ENCODE results near the gene SH3PXD2A.
A peak's percentile ranks its signal among the peaks of the same experiment; 100 is the strongest.
"Not testable (repeated sequence)": the region's sequence is repeated elsewhere in the genome, so short reads cannot be mapped to it uniquely, and the experiment has no call there.

The SH3PXD2A gene

DNA sequence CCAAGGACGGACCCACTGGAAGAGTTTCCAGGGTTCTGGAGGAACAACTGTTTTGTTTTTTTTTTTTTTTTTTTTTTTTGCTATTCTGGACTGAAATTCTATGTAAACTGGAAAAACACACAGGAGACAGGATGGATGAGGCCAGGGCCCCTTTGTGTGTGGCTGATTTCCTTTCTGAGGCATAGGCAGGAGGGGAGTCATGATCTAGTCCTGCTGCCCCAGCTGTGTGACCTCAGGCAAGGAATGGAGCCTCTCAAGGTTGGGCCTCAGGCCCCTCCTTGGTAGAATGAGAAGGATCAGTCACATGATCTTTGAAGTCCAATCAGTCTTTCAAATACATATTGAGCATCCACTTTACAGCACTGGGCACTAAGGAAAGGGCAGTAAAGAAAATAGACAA is 87.6 kb downstream of the SH3PXD2A start:
- no peak for DNase-seq (ENCODE audit: low read depth)

GRCh38 chr10:103766751-103767505 is 88.4 kb downstream of the SH3PXD2A start:
- DNase-seq (ENCODE audit: low read depth) = no peak

GRCh38 chr10:103765981-103766380 is 89.4 kb downstream of the SH3PXD2A start:
- DNase-seq (ENCODE audit: low read depth) = peak; percentile 71

DNA sequence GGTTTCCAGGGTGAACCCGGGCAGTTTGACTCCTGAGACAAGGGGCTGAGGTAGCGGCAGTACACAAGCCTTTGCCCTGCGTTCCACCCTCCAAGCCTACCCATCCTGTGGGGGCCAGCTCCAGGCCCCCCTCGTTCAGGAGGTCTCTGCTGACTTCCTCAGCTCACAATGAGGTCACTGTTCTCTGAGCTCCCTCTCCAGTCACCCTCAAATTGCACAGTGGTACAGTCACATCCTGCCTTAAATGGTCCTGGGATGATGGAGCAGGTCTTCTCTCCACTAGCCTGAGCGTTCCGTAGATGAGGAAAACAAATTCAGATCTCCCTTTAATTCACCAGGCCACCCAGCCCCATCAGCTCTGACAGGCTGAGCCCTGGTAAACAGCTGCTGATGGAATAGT is 90.2 kb downstream of the SH3PXD2A start:
- DNase-seq (ENCODE audit: low read depth) = no peak

DNA sequence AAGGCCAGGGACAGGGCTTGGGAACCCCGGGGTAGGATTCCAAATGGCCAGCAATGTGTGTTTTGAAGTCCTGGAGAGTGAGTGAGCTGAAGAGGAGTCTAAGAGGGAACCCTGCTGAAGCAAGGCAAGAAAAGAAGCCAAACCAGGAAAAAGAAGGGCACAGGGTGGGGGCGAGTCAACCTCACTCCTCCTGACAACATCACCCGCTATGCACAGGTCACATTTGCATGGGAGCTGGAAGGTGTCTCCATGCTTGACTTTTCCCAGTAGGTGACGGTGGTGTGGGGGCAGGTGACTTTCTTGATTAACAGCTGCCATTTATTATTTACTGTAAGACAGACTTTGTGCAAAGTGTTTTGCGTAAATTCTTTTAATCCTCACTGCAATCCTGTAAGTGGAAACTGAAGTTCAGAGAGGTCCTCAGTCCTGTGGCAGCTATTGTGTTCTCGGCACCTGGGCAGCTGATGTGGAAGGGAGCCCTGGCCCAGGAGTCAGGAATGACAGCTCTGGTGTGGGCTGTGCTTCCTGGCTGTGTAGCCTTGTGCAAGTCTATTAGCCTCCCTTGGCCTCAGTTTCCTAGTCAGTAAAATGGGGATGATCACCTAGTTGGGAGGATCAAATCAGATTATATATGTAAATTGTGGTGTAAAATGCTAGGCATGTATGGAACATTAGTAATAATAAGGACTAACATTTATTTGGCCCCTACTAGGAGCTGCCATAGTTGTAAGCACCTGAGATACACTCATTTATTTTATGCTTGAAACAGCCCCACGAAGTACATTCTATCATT is 90.9 kb downstream of the SH3PXD2A start:
- DNase-seq (ENCODE audit: low read depth) = no peak

- DNase-seq (ENCODE audit: low read depth) = no peak
Observed at GRCh38 chr10:103763374-103764202, 91.8 kb downstream of the SH3PXD2A start.

GRCh38 chr10:103762916-103763315 is 92.5 kb downstream of the SH3PXD2A start:
- no peak for DNase-seq (ENCODE audit: low read depth)

DNA sequence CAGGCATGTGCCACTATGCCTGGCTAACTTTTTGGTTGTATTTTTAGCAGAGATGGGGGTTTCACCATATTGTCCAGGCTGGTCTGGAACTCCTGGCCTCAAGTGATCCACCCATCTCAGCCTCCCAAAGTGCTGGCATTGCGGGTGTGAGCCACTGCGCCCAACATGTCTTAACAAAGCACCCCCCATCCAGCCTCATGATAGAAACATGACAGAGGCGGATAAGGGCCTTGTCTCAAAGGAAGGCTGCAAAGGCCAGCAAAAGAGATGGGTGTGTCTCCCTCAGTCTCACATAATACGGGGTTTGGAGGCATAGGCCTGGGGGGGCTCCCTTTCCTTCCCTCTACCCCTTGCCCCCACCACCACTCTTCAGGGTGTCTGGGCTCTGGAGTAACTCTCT is 93.2 kb downstream of the SH3PXD2A start:
- DNase-seq (ENCODE audit: low read depth) = no peak

GRCh38 chr10:103761075-103761920 is 94.1 kb downstream of the SH3PXD2A start:
- no peak for DNase-seq (ENCODE audit: low read depth)

DNA sequence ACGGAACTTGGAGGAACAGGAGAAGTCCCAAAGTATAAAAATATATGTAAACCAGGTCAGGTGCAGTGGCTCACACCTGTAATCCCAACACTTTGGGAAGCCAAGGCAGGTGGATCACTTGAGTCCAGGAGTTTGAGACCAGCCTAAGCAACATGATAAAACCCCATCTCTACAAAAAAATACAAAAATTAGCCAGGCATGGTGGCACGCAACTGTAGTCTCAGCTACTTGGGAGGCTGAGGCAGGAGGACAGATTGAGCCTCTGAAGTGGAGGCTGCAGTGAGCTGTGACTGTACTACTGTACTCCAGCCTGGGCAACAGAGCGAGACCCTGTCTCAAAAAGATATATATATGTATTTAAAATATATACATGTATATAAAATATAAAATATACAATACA is 95.1 kb downstream of the SH3PXD2A start:
- not testable (repeated sequence) for DNase-seq (ENCODE audit: low read depth)

GRCh38 chr10:103759100-103759781 is 96.1 kb downstream of the SH3PXD2A start:
- DNase-seq (ENCODE audit: low read depth) = no peak

GRCh38 chr10:103758294-103758681 is 97.1 kb downstream of the SH3PXD2A start:
- no peak for DNase-seq (ENCODE audit: low read depth)

DNA sequence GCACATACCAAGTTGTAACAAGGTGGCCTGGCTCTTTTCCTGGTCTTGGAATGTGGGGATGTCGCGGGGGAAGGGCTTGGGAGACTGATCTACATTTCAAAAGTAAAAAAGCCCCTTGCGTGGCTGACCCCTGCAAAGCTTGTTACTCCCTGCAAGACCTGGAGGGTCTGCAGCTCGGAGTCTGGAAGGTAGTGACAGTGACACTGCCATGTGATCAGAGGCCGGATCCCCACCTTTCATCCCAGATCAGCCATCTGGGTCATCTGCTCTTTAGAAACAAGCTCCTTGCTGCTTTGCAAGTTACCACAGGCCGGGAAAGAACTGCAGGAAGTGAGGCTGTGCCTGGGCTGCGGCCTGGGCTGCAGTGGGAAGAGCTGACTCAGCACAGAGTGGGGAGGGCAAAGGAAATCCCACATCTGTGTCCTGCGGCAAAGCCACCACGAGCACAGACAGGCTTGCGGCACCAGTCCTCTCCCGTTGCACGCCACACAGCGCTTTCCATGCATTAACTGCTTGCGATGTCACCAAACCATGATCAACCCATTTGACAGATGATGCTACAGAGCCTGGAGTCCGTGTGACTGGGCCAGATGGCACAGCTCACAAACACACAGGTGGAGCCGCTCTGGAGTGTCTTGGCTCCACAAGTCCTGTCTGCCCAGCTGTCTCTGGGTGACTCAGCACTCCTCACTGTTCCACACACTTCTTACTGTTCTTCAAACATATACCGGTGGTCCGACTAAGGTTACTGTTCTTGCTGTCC is 97.7 kb downstream of the SH3PXD2A start:
- no peak for DNase-seq (ENCODE audit: low read depth)

DNA sequence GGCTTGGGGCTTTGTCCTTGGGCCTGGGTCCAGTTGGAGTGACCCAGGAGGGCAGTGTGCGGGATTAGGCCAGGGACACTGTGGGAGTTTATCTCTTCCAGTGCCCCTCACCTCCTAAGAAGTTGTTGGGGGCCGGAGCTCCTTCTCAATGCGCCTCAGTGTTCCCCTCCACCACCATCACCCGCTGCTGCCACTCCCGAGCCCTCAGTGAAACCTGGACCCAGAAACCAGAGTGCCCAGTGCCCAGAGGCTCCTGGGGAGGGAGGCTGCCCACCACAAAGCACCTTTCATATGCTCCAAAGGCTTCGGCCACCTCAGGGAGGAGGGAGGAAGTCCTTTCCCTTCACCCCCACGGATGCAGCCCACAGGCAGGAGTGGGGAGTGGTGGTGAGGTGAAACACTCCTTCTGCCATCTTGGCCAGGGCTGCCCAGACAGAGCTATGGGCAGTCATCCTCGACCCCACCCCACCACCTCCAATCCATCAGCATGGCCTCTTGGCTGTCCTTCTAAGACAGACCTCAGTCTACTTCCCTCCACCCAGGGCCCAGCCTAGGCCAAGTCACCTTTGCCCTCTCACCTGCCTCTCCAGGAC is 99.0 kb downstream of the SH3PXD2A start:
- no peak for DNase-seq (ENCODE audit: low read depth)

DNA sequence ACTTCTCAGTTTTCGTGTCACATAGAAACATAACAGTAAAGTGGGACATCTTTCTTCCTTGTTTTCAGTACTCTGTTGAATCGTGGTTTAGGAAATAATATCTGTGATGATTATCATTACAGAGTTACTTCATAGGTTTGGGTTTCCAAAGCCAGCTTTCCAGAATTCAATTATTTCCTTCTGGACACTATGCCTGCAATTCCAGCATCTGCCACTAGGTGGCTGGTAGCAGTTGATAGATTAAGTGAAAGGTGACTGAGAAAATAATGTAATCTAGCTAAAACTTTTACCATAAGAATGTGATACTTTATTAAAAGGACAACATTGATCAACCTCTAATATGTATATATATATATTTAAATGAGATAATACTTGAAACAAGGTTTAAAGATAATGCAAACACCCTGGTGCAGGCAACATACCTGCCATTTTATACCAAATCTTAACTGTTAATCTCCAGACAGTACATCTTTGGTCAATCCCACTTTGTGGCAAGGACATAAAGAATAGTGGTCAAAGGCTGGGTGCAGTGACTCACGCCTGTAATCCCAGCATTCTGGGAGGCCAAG is 102.6 kb downstream of the SH3PXD2A start:
- DNase-seq (ENCODE audit: low read depth) = no peak

- DNase-seq (ENCODE audit: low read depth) = no peak
Observed at GRCh38 chr10:103751667-103752290, 103.6 kb downstream of the SH3PXD2A start.

- DNase-seq (ENCODE audit: low read depth) = no peak
Observed at GRCh38 chr10:103750836-103751235, 104.5 kb downstream of the SH3PXD2A start.

GRCh38 chr10:103749779-103750178 is 105.6 kb downstream of the SH3PXD2A start:
- DNase-seq (ENCODE audit: low read depth) = no peak

- DNase-seq (ENCODE audit: low read depth) = no peak
Observed at GRCh38 chr10:103748020-103748419, 107.4 kb downstream of the SH3PXD2A start.

Data from T follicular helper cell (primary cell).